ENCODE data around the gene CAPN14.

The CAPN14 gene, protein sequence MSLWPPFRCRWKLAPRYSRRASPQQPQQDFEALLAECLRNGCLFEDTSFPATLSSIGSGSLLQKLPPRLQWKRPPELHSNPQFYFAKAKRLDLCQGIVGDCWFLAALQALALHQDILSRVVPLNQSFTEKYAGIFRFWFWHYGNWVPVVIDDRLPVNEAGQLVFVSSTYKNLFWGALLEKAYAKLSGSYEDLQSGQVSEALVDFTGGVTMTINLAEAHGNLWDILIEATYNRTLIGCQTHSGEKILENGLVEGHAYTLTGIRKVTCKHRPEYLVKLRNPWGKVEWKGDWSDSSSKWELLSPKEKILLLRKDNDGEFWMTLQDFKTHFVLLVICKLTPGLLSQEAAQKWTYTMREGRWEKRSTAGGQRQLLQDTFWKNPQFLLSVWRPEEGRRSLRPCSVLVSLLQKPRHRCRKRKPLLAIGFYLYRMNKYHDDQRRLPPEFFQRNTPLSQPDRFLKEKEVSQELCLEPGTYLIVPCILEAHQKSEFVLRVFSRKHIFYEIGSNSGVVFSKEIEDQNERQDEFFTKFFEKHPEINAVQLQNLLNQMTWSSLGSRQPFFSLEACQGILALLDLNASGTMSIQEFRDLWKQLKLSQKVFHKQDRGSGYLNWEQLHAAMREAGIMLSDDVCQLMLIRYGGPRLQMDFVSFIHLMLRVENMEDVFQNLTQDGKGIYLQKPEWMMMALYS

DNA sequence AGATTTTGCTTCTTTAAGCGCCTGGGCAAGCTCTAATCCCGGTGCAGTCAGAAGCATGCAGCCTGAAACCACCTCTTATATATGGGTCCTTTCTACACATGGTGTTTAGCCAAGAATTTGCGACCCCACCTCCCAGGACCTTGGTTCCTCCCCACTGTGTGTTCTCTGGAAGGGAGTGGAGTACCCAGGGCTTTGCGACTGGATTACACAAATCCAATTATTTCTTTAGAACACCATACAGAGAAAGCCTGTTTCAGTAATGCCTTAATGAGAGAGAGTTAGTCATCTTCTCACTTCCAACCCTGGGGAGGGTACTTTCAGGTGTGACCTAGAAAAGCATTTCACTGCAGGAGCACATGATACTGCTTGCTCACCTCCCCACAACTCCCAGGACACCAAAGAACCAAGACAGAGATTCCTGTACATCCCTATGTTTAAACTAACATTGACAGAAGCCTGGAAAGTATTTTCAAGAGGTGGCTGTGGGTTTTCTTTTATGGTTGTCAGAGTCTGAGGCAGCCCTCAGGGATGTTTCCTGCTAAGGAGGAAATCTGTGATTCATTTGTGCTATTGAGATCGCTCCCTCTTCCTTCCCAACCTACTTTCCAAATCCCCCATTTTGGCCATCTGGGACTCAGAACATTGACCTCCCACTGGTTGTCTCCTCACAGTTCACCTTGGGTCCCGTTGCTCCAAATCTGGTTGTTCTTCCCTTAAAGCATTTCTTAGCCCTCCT is at the start of gene CAPN14:
CAPN14 (minus strand) TSS at position 51 of the 736 bp plus-strand sequence. CDS start 12,068 bp downstream, outside the sequence.
- Mint-ChIP-seq H3K4me1 (ENCODE audit: low read depth) (peaks cover 58% of the 10 kb centered on the region), H3K27me3 (peaks cover 7% of the 10 kb centered on the region), H3K36me3 (ENCODE audit: low read depth) (no peaks in the 10 kb centered on the region), H3K9me3 (no peaks in the 10 kb centered on the region), H3K4me3 (no peak within 1 kb of the TSS), H3K27ac (no peak within 1 kb of the TSS)

DNA sequence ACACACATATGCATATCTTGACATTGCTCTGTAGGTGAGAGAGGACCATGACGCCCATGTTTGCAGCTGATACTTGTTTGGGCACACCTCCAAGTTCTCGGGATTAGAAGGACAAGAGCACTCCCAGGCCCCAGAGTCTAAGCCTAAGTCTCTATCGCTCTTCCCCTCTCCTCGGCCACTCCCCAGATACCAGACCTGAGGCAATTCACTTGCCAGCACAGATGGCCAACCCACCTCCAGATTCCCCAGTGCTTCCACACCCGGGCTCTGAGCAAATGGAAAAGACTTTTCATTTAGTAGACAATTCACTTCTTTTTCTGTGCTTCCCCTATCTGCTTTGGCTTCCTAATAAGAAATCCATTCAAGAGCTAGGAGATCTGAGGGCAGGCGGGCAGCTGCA is 49.5 kb upstream of the CAPN14 start:
- H3K4me1 Mint-ChIP-seq (ENCODE audit: low read depth), result no peaks in the 10 kb centered on the region
- no peaks in the 10 kb centered on the region for H3K27me3 Mint-ChIP-seq
- peaks cover 4% of the 10 kb centered on the region for H3K36me3 Mint-ChIP-seq (ENCODE audit: low read depth)
- no peaks in the 10 kb centered on the region for H3K9me3 Mint-ChIP-seq
- no peak overlapping the region for H3K4me3 Mint-ChIP-seq
- no peak overlapping the region for H3K27ac Mint-ChIP-seq

DNA sequence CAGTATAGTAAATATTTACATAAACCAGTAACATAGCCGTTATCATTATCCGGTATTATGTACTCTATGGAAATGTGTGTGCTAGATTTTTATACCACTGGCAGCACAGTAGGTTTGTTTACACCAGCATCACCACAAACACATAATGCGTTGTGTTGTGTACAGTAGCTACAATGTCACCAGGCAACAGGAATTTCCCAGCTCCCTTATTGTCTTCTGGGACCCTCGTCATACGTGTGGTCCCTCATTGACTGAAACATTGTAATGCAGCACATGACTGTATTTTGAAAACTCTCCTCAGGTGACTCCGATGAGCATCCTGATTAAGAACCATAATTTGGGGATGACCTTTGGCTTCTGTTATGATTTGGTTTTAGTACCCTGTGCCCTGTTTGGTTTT is 47.9 kb upstream of the CAPN14 start:
- H3K4me3 Mint-ChIP-seq, result no peak overlapping the region
- no peaks in the 10 kb centered on the region for H3K27me3 Mint-ChIP-seq
- no peak overlapping the region for H3K27ac Mint-ChIP-seq
- H3K4me1 Mint-ChIP-seq (ENCODE audit: low read depth), result no peaks in the 10 kb centered on the region
- H3K9me3 Mint-ChIP-seq, result no peaks in the 10 kb centered on the region
- H3K36me3 Mint-ChIP-seq (ENCODE audit: low read depth), result peaks cover 4% of the 10 kb centered on the region

DNA sequence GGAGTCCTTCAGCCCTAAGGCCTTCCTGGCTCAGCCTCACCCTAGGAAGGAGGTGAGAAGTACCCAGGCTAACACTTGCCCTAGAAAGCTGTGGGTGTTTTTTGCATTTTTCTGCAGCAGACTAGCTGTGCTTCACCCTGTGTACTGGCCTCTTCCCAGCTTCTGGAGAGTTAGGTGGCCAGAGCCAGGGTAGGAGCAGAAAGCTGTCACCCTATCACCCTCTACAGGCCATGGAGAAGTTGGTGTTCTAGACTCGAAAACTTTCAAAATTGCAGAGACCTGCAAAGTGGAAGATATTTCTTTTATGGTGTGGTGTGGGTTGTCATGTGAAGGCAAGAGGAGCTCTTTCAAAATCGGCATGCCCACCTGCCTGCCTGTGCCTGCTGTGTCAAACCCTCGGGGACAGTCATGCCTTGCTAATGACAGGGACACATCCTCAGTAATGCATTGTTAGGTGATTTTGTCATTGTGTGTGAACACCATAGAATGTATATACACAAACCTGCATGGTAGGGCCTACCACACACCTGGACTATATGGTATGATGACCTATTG is 46.4 kb upstream of the CAPN14 start:
- no peaks in the 10 kb centered on the region for H3K4me1 Mint-ChIP-seq (ENCODE audit: low read depth)
- H3K27me3 Mint-ChIP-seq, result no peaks in the 10 kb centered on the region
- H3K36me3 Mint-ChIP-seq (ENCODE audit: low read depth), result peaks cover 4% of the 10 kb centered on the region
- H3K27ac Mint-ChIP-seq, result no peak overlapping the region
- H3K4me3 Mint-ChIP-seq, result no peak overlapping the region
- no peaks in the 10 kb centered on the region for H3K9me3 Mint-ChIP-seq

DNA sequence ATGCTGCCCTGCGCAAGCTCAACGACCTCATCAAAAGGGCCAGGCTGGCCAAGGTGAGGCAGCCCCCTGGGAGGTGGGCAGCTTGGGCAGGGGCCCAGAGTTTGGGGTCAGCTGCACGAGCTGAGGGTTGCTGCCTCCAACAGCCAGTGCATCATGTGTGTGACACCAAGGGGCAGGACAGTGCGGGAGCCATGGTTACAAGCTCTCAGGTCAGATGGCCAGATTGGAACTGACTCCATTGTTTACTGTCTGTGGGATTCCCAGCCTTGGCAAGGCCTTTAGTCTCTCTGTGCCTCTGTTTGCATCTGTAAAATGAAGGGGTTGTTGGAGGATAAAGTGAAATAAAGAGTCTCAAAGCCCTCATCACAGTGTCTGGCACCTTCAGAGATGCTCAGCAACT is 43.6 kb upstream of the CAPN14 start:
- Mint-ChIP-seq H3K27me3 (no peaks in the 10 kb centered on the region), H3K4me1 (ENCODE audit: low read depth) (no peaks in the 10 kb centered on the region), H3K36me3 (ENCODE audit: low read depth) (peaks cover 4% of the 10 kb centered on the region), H3K9me3 (no peaks in the 10 kb centered on the region), H3K4me3 (no peak overlapping the region), H3K27ac (no peak overlapping the region)

DNA sequence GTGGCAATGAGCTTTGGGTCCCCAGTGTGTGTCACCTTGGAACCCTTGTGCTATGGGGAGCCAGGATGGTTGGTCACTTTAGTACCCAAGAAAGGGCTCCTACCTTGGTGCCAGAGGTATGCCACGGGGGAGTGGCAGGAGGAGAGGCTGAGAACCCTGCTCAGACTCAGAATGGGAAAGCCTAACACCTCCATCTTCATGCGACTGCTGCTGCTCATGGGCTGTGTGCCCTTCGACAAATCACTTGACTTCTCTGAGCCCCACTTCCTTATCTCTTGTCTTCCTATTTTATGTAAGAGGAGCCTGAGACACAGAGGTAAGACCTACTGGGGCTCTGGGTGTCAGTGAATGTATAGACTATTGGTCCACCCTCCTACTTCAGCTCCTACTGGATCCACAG is 41.8 kb upstream of the CAPN14 start:
- no peaks in the 10 kb centered on the region for H3K36me3 Mint-ChIP-seq (ENCODE audit: low read depth)
- no peak overlapping the region for H3K27ac Mint-ChIP-seq
- H3K27me3 Mint-ChIP-seq, result no peaks in the 10 kb centered on the region
- H3K9me3 Mint-ChIP-seq, result no peaks in the 10 kb centered on the region
- no peaks in the 10 kb centered on the region for H3K4me1 Mint-ChIP-seq (ENCODE audit: low read depth)
- H3K4me3 Mint-ChIP-seq, result no peak overlapping the region

DNA sequence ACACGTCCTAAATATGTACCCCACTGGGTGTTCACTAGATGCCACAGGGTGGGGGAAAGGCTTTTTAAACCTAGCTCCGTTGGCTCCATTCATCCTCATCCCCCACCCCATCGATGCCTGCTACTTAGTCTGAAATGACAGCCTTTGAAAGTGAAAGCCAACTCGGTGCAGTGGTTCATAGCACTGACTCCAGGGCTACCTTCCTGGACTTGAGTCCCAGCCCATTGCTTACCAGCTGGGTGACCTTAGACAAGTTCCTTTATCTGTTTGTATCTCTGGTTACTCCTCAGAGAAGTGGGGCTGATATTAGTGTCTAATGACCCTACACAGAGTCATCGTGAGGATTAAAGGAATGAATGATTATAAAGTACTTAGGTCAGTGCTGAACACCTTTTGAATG is 41.0 kb upstream of the CAPN14 start:
- H3K4me3 Mint-ChIP-seq, result no peak overlapping the region
- no peaks in the 10 kb centered on the region for H3K4me1 Mint-ChIP-seq (ENCODE audit: low read depth)
- H3K27me3 Mint-ChIP-seq, result no peaks in the 10 kb centered on the region
- H3K9me3 Mint-ChIP-seq, result no peaks in the 10 kb centered on the region
- no peak overlapping the region for H3K27ac Mint-ChIP-seq
- no peaks in the 10 kb centered on the region for H3K36me3 Mint-ChIP-seq (ENCODE audit: low read depth)

DNA sequence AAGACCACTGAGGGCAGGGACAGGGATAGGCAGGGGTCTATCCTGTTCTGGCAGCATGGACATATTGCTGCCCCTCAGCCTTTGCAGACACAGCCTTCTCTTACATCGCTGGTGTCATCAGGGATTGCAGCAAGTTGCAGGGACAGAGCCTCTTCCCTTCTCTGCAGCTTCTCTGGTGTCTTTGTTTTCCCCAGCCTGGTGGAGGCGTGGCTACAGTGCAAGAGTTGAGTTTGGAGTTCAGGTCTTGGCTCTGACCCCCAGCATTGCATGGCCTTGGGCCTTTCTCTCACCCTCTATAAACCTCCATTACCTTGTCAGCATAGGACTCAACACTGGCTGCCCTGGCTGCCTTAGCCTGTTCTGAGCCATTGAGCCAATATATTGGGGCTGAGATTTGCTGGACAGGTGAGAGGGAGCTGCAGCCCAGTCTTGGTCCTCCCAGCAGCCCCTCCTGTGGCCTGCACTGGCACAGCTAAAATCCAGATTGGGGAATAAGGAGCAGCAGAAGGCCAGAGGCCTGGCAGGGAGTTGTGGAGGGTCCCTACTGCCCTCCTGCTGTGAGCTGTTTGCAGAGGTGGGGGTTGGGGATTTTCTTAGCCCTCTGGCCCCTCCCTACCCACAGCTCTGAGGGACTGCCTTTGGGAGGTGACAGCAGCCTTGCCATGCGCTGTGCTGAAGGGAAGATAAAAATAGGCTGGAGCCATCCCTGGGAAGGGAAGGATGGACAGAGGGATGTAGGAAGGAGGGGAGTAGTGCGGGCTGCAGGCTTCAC is 39.5 kb upstream of the CAPN14 start:
- Mint-ChIP-seq H3K36me3 (ENCODE audit: low read depth) (no peaks in the 10 kb centered on the region), H3K27me3 (no peaks in the 10 kb centered on the region), H3K4me1 (ENCODE audit: low read depth) (no peaks in the 10 kb centered on the region), H3K27ac (no peak overlapping the region), H3K9me3 (no peaks in the 10 kb centered on the region), H3K4me3 (no peak overlapping the region)

DNA sequence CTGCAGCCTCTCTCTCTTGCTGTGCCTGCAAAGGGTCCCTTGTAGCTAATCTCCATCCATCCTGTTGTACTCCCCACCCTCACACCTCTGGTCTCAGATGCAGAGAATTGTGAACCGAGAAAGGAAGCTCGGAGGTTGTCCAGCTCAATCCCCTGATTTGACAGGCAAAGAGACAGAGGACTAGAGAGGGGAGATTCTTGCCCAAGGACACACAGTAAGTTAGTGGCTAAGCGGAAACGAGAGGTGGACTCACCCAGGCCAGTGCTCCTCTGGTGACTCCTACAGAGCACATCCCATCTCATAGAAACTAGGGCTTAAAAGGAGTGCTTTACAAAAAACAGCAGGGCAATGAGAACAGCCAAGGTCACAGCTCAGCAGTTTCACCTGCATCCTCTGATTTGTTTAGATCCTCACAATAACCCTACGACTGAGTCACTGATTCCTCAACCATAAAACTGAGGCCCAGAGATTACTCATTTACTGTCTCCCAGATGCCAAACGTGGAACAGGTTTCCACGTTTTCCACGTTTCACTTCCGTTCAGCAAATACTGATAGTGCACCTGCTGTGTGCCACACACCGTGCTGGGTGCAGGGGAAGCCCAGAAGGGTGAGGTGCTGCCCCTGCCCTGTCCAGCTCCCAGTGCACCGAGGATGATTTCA is 38.7 kb upstream of the CAPN14 start:
- Mint-ChIP-seq H3K27me3 (no peaks in the 10 kb centered on the region), H3K4me3 (no peak overlapping the region), H3K4me1 (ENCODE audit: low read depth) (no peaks in the 10 kb centered on the region), H3K36me3 (ENCODE audit: low read depth) (no peaks in the 10 kb centered on the region), H3K9me3 (no peaks in the 10 kb centered on the region), H3K27ac (no peak overlapping the region)

DNA sequence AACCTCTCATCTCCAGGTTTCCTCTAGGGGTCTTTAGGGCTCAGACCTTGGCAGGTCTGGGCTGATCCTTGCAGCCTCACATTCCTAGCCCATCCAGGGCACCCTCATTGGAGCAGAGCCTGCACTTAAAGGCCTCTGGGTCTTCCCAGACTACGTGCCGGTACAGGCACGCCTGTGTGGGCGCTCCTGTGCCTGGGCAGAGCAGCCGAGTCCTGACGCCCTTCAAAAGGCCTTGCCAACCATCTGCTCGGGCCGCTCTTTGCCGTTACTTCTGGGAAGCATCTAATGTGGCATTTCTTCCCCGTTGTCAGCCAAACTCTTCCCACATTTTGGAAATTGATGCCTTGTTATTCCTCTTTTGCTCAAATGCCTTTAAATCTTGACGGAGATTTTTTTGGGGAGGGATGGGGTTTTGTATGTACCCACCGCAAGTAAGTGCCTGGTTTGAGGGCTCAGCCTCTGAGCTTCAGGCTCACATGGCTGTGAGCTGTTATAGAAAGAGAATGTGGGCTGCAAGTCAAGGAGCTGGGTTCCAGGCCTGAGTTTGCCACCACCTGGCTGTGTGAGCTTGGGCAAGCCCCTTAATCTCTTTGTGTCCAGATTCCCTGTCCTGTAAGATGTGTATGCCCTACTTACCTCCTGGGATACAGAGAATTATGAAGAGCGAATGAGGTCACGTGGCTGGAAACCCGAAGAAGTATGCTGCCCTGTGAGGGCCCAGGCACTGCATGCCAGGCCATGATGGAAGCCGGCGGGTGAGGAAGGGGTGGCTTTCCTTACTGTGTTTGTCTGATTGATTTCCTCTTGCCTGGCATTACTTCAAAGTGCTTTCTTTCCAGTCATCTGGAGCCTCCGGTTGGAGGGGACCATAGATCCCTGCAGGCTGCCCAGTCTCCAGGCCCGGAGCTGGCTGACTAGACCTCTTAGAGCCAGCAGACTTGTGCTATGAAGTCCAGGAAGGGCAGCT is 37.2 kb upstream of the CAPN14 start:
- no peaks in the 10 kb centered on the region for H3K36me3 Mint-ChIP-seq (ENCODE audit: low read depth)
- H3K9me3 Mint-ChIP-seq, result no peaks in the 10 kb centered on the region
- H3K4me1 Mint-ChIP-seq (ENCODE audit: low read depth), result no peaks in the 10 kb centered on the region
- H3K27me3 Mint-ChIP-seq, result no peaks in the 10 kb centered on the region
- H3K4me3 Mint-ChIP-seq, result no peak overlapping the region
- H3K27ac Mint-ChIP-seq, result no peak overlapping the region

DNA sequence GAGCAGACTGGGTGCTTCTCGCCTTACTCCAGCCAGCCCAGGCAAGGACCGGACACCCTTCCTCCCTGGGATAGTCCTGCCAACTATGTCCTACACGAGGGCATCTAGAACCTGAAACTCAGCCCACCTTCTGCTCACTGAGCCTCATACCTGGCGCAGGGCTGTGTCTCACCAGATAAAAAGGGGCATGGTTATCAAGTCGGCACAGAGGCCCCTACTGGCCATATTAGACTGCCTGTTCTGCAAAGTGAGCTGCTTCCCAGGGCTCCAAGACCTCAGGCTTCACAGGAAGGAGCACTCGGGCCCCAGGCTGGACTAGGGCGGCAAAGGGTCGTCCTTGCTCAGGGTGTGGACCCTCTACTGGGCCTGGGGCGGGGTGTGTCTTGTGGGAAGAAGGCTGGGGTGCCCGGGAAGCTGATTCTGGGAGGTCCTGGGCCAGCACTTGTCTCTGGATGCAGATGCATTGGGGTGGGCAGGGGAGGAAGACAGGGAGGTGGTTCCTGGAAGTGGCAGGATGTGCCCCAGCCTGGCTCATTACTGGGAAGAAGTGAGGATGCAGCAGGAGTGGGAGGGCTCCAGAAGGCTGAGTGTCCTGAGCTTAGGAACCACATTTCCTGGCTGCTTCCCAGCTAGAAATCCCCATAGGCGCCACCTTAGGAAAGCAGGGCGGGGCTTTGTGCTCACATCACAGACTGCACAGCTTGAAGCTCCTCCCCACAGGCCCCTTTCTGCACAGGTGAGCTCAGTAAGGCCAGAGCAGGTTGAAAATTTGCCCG is 36.2 kb upstream of the CAPN14 start:
- no peaks in the 10 kb centered on the region for H3K4me1 Mint-ChIP-seq (ENCODE audit: low read depth)
- no peaks in the 10 kb centered on the region for H3K27me3 Mint-ChIP-seq
- no peak overlapping the region for H3K27ac Mint-ChIP-seq
- no peak overlapping the region for H3K4me3 Mint-ChIP-seq
- H3K36me3 Mint-ChIP-seq (ENCODE audit: low read depth), result no peaks in the 10 kb centered on the region
- H3K9me3 Mint-ChIP-seq, result no peaks in the 10 kb centered on the region

DNA sequence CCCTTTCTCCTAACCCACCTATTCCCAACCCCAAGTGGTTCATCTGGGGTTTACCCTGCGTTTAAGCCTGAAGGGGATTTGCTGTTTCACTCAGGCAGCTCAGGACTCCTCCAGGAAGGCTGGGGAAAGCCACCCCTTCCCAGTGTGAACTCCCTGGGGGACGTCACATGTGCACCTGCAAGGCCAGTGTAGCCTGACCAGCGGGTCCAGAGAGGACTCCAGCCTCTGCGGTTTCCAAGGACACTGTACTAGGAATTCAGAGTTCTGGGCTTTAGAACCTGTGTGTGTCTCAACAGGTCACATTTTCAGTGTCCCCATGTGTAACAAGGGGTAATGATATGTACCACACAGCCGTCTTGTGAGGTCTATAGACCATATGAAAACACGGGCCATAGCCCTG is 34.5 kb upstream of the CAPN14 start:
- H3K36me3 Mint-ChIP-seq (ENCODE audit: low read depth), result peaks cover 4% of the 10 kb centered on the region
- H3K9me3 Mint-ChIP-seq, result no peaks in the 10 kb centered on the region
- no peak overlapping the region for H3K27ac Mint-ChIP-seq
- H3K4me1 Mint-ChIP-seq (ENCODE audit: low read depth), result no peaks in the 10 kb centered on the region
- H3K4me3 Mint-ChIP-seq, result no peak overlapping the region
- H3K27me3 Mint-ChIP-seq, result no peaks in the 10 kb centered on the region

DNA sequence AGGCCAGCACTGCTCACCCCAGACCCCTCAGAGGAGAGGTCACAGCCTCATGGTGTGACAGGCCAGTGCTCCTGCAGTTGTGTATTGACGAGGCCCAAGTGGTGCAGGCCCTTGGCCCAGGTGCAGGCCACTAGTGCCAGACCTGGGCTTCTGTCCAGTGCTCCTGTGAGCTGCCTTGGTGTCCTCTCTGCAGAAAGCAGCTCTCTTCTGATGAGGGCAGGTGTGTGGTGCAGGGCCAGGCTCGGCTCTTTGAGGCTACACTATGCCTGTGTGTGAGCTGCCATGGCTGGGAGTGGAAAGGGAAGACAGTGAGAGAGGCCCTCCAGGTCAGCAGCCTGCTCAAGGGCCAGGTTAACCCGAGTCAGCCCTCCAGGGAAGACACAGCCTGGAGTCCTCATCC is 33.7 kb upstream of the CAPN14 start:
- Mint-ChIP-seq H3K27me3 (no peaks in the 10 kb centered on the region), H3K4me3 (no peak overlapping the region), H3K27ac (no peak overlapping the region), H3K9me3 (no peaks in the 10 kb centered on the region), H3K4me1 (ENCODE audit: low read depth) (no peaks in the 10 kb centered on the region), H3K36me3 (ENCODE audit: low read depth) (peaks cover 4% of the 10 kb centered on the region)
